NT2/D1 (cell line): ENCODE measurements around the gene ABCC8.

Source experiments
- SUZ12 ChIP-seq: IDR thresholded peaks from 2 replicates; pipeline ENCODE4 v1.6.1; 2011; ENCODE audit not compliant: insufficient read length, insufficient read depth; ENCODE audit errors: extremely low read depth
- YY1 ChIP-seq: IDR thresholded peaks from 2 replicates; pipeline ENCODE4 v1.6.1; 2011; ENCODE audit not compliant: insufficient read length, insufficient read depth
- ZNF274 ChIP-seq: IDR thresholded peaks from 2 replicates; pipeline ENCODE4 v1.6.1; 2011; ENCODE audit warnings: mild to moderate bottlenecking, low read depth, low read length

GRCh38 chr11:17350455-17351171, 126.0 kb downstream of the ABCC8 start:
- TF ChIP-seq ZNF274 (no peak), SUZ12 (no peak), YY1 (no peak)
